HEK293 (cell line): Measurements from ENCODE around the gene TPM3.
A peak's percentile ranks its signal among the peaks of the same experiment; 100 is the strongest.

Source experiments
- CTCF ChIP-seq: fragments of 450-650 bp; formaldehyde crosslinking; IDR thresholded peaks from 2 replicates; pipeline ENCODE4 v1.5.1; 2016; ENCODE audit warnings: missing biosample characterization, missing genetic modification characterization
- HOXD13 ChIP-seq: sonication (generic); formaldehyde crosslinking; IDR thresholded peaks from 2 replicates; pipeline ENCODE4 v1.8.0; 2022; ENCODE audit warnings: missing genetic modification reagents, borderline replicate concordance
- KLF16 ChIP-seq: fragments of 450-650 bp; formaldehyde crosslinking; IDR thresholded peaks from 2 replicates; pipeline ENCODE4 v1.5.1; 2017; ENCODE audit warnings: missing biosample characterization, missing genetic modification characterization
- ZFP37 ChIP-seq: fragments of 450-650 bp; formaldehyde crosslinking; IDR thresholded peaks from 2 replicates; pipeline ENCODE4 v1.5.1; 2016; ENCODE audit warnings: missing biosample characterization, missing genetic modification characterization
- ZNF223 ChIP-seq: fragments of 450-650 bp; formaldehyde crosslinking; IDR thresholded peaks from 2 replicates; pipeline ENCODE4 v1.5.1; 2016; ENCODE audit warnings: missing biosample characterization, missing genetic modification characterization
- ZNF292 ChIP-seq: fragments of 450-650 bp; formaldehyde crosslinking; IDR thresholded peaks from 2 replicates; pipeline ENCODE4 v1.5.1; 2016; ENCODE audit warnings: low read depth, missing biosample characterization, missing genetic modification characterization, borderline replicate concordance
- ZNF366 ChIP-seq: fragments of 450-650 bp; formaldehyde crosslinking; conservative IDR thresholded peaks from 2 replicates; pipeline ENCODE4 v1.5.1; 2016; ENCODE audit warnings: missing biosample characterization, missing genetic modification characterization
- ZNF639 ChIP-seq: fragments of 450-650 bp; formaldehyde crosslinking; IDR thresholded peaks from 2 replicates; pipeline ENCODE4 v1.5.1; 2016; ENCODE audit warnings: missing biosample characterization, missing genetic modification characterization

GRCh38 chr1:154198756-154199562 lies 7.1 kb upstream of the TPM3 start:
- TF ChIP-seq KLF16 (no peak), ZNF292 (tag by site-specific recombination) (no peak), HOXD13 (CRISPR knock-in tag) (no peak), CTCF (no peak), ZNF366 (0 out of 2 replicates have a peak, but pooled peaks have one; percentile 58), ZNF223 (tag by site-specific recombination) (no peak), ZFP37 (tag by site-specific recombination) (no peak; the same call in 1 of the 2 replicates), ZNF639 (tag by site-specific recombination) (no peak)
